ENCODE measurements around the gene PSMD8.
"Not testable (repeated sequence)": the region's sequence is repeated elsewhere in the genome, so short reads cannot be mapped to it uniquely, and the experiment has no call there.

The PSMD8 gene

GRCh38 chr19:38425222-38425809 lies 50.9 kb downstream of the PSMD8 start:
- Histone ChIP-seq H3K4me2 (ENCODE audit: low read length) (peak overlapping the region; percentile 96), H3K27ac (ENCODE audit: low read length) (peak overlapping the region; percentile 96), H3K4me1 (ENCODE audit: low read length) (peaks cover 54% of the 10 kb centered on the region), H3K79me2 (ENCODE audit: low read length) (peaks cover 27% of the 10 kb centered on the region), H3K9me3 (ENCODE audit: insufficient read depth, low read length) (no peaks in the 10 kb centered on the region), H3K27me3 (ENCODE audit: low read depth, low read length) (no peaks in the 10 kb centered on the region), H4K20me1 (ENCODE audit: insufficient read depth, low read length) (no peaks in the 10 kb centered on the region), H2AFZ (ENCODE audit: low read depth, low read length) (no peak overlapping the region), H3K36me3 (replicated peaks; ENCODE audit: low read depth, low read length) (peaks cover 26% of the 10 kb centered on the region), H3K9ac (ENCODE audit: low read length) (peak overlapping the region; percentile 96), H3K4me3 (ENCODE audit: low read length) (peak overlapping the region; percentile 88)
- no peak for TF ChIP-seq CTCF (IDR thresholded peaks at IDR 0.05; ENCODE audit: low read depth, low read length)
- no peak for TF ChIP-seq EZH2phosphoT487 (IDR thresholded peaks at IDR 0.05; ENCODE audit: low read depth)

- Histone ChIP-seq H3K9ac (ENCODE audit: low read length) (peak within 1 kb of the TSS; percentile 96), H3K9me3 (ENCODE audit: insufficient read depth, low read length) (no peaks in the 10 kb centered on the region), H3K27ac (ENCODE audit: low read length) (peak within 1 kb of the TSS; percentile 96), H3K36me3 (replicated peaks; ENCODE audit: low read depth, low read length) (peaks cover 22% of the 10 kb centered on the region), H3K79me2 (ENCODE audit: low read length) (peaks cover 27% of the 10 kb centered on the region), H3K4me1 (ENCODE audit: low read length) (peaks cover 54% of the 10 kb centered on the region), H3K4me2 (ENCODE audit: low read length) (peak within 1 kb of the TSS; percentile 96), H3K27me3 (ENCODE audit: low read depth, low read length) (no peaks in the 10 kb centered on the region), H2AFZ (ENCODE audit: low read depth, low read length) (no peak within 1 kb of the TSS), H3K4me3 (ENCODE audit: low read length) (peak within 1 kb of the TSS; percentile 88), H4K20me1 (ENCODE audit: insufficient read depth, low read length) (no peaks in the 10 kb centered on the region)
- TF ChIP-seq CTCF (IDR thresholded peaks at IDR 0.05; ENCODE audit: low read depth, low read length) = peak; percentile 28; the same call in 1 of the 2 replicates
- TF ChIP-seq EZH2phosphoT487 (IDR thresholded peaks at IDR 0.05; ENCODE audit: low read depth) = no peak
Observed at GRCh38 chr19:38425810-38426466, 51.6 kb downstream of the PSMD8 start, which contains the start of gene RASGRP4. RASGRP4 (minus strand) TSS chr19:38426219; CDS start chr19:38426091, 128 bp downstream.

GRCh38 chr19:38427035-38427677 lies 52.8 kb downstream of the PSMD8 start:
- not testable (repeated sequence) for H3K9me3 ChIP-seq (ENCODE audit: insufficient read depth, low read length); H4K20me1 ChIP-seq (ENCODE audit: insufficient read depth, low read length); H3K27me3 ChIP-seq (ENCODE audit: low read depth, low read length); H2AFZ ChIP-seq (ENCODE audit: low read depth, low read length)
- H3K27ac ChIP-seq (ENCODE audit: low read length) = peak overlapping the region; percentile 96
- peak overlapping the region; percentile 83 for H3K4me2 ChIP-seq (ENCODE audit: low read length)
- H3K4me3 ChIP-seq (ENCODE audit: low read length) = peak overlapping the region; percentile 88
- H3K36me3 ChIP-seq (replicated peaks; ENCODE audit: low read depth, low read length) = peaks cover 14% of the 10 kb centered on the region
- peaks cover 54% of the 10 kb centered on the region for H3K4me1 ChIP-seq (ENCODE audit: low read length)
- peak overlapping the region; percentile 96 for H3K9ac ChIP-seq (ENCODE audit: low read length)
- H3K79me2 ChIP-seq (ENCODE audit: low read length) = peaks cover 27% of the 10 kb centered on the region

GRCh38 chr19:38429055-38429810 lies 54.9 kb downstream of the PSMD8 start:
- H3K4me3 ChIP-seq (ENCODE audit: low read length) = no peak overlapping the region; the same call in 1 of the 2 replicates
- no peaks in the 10 kb centered on the region for H4K20me1 ChIP-seq (ENCODE audit: insufficient read depth, low read length)
- peak overlapping the region; percentile 96 for H3K27ac ChIP-seq (ENCODE audit: low read length)
- peaks cover 13% of the 10 kb centered on the region for H3K36me3 ChIP-seq (replicated peaks; ENCODE audit: low read depth, low read length)
- H3K9me3 ChIP-seq (ENCODE audit: insufficient read depth, low read length) = no peaks in the 10 kb centered on the region
- peaks cover 17% of the 10 kb centered on the region for H3K79me2 ChIP-seq (ENCODE audit: low read length)
- H3K27me3 ChIP-seq (ENCODE audit: low read depth, low read length) = no peaks in the 10 kb centered on the region
- peak overlapping the region; percentile 10 for H2AFZ ChIP-seq (ENCODE audit: low read depth, low read length)
- no peak for TF ChIP-seq CTCF (IDR thresholded peaks at IDR 0.05; ENCODE audit: low read depth, low read length)
- TF ChIP-seq EZH2phosphoT487 (IDR thresholded peaks at IDR 0.05; ENCODE audit: low read depth) = no peak
- H3K9ac ChIP-seq (ENCODE audit: low read length) = peak overlapping the region; percentile 51
- peaks cover 55% of the 10 kb centered on the region for H3K4me1 ChIP-seq (ENCODE audit: low read length)
- H3K4me2 ChIP-seq (ENCODE audit: low read length) = peak overlapping the region; percentile 37

Measured in OCI-LY3 (cell line).